Measurements from ENCODE around the gene SLC12A8.
A peak's percentile ranks its signal among the peaks of the same experiment; 100 is the strongest.

Gene SLC12A8

DNA sequence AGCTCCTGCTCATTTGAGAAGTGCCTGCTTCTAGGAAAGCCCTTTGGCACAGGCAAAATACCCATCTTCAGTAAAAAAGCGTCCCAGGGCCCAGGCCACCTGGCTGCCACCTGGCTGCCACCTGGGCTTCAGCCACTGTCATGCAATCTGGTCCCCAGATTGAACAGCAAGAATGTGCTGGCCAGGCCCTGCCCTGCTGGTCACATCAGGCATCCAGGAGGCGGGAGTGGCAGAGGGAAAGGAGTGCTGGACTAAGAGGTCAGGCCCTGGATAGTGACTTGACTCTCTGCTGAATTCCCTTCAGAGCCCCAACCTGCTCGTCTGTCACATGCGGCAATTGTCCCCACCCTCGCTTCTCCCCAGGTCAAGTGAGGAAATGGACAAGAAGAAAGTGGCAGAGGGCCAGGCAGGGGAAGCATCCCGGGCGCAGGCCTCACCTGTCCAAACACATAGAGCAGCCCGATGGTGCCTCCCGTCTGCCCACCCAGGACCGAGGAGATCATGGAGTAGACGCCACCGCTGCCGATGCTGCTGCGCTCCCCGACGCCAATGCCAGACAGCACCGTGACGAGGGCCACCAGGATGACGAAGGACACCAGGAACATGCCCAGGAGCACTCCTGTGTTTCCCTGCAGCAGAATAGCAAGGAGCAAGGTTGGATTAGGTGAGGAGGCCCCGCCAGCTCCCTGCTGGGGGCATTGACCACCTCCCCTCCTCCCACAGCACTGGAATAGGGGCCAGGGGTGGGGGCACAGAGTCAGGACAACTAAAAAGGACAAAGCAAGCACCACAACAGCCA is 25.5 kb downstream of the SLC12A8 start:
- DNase-seq (ENCODE audit: low read depth) = no peak

DNA sequence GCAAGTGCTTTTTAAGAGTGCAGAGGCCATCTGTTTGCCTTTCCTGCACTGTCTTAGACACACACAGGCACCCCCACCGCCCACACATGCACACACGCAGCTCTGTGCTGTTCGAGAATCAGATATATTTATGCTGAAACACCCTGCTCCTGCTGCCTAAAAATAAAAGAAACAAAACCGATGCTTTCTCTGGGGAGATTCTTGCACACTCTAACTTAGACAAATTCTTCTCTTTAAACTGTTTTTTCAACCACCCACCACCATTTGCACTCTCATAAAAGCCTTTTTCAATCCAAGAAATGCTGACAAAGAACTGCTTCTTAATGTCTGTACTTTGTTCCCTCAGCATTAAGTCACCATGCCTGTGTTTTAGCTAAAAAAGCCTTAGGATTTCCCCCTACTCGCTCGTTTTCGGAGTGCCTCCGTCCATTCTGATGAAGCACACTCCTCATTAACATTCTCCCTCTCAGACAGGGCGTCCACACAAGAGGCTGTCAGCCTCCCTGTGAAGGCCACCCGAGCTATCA is 26.2 kb downstream of the SLC12A8 start:
- DNase-seq (ENCODE audit: low read depth) = no peak

DNA sequence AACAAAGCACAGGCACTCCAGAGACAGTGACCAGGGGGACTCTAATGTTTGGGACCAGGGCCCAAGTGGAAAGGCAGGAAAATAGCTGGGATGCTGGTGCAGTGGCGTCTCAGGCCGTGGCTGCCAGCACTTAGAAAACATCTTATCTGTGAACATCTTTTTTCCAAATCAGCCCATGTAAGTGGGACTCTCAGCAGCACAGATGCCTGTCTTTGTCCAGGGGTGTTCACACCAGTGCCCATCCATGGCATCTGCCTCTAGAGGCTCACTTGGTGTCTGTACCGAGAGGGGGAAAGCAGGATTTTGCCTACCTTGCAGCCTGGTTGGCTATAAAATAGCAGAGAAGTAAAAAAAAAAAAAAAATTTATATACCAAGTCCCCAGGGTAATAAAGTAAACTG is 26.7 kb downstream of the SLC12A8 start:
- DNase-seq (ENCODE audit: low read depth) = no peak

DNA sequence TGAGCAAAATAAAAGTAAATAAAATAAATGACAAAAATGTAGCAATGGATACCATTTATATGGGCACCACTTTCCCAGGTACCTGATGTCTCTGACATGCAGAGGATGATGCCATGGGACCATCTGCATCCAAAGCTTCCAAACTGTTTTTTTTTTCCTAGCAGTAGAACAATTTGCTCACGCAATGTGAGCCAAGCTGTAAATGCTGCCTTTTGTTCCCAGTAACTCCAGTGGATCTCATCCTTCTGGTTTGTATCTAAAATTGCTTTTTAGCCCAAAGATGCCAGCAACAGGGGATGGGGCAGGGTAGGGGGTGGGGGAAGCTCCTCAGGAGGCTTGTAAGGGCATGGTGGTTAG is 32.7 kb downstream of the SLC12A8 start:
- no peak for DNase-seq (ENCODE audit: low read depth)

- no peak for DNase-seq (ENCODE audit: low read depth)
Observed at GRCh38 chr3:125179143-125179883, 33.2 kb downstream of the SLC12A8 start.

- no peak for DNase-seq (ENCODE audit: low read depth)
Observed at GRCh38 chr3:125177746-125178145, 34.8 kb downstream of the SLC12A8 start.

DNA sequence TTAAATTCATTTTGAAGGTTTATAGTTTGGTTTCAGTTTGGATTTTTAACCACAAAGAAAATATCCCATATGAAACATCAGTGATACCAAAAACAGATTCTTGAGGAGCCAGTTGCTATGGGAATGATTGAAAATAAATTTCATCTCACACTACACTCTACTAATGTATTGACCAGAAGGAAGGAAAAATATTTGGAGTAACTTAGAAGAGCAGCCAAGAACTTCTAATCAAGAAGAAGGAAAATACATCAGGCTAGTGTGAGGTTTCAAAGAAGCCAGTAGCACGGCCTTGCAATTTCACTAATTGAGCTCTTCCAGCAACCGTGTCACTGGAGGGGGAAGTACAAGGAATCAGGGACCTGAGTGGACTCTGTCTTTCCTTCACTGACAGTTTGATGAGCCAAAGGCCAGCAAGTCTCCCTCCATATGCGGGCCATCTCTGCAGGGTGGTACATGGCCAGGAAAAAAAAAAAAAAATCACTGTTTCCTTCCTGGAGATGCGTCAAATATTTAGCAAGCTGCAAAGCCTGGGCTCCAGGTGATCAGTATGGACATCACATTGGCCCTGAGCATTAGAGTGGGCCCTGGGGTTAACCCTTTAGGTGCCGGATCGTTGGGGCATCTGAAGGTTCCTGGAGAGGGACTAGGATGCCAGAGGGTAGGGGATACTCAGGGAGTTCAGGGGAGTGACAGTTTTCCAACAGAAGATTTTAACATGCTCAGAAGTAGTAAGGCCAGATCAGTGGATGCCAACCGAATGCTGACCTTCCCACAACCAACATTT is 37.1 kb downstream of the SLC12A8 start:
- DNase-seq (ENCODE audit: low read depth) = no peak

- DNase-seq (ENCODE audit: low read depth) = no peak
Observed at GRCh38 chr3:125172346-125172745, 40.2 kb downstream of the SLC12A8 start.

DNA sequence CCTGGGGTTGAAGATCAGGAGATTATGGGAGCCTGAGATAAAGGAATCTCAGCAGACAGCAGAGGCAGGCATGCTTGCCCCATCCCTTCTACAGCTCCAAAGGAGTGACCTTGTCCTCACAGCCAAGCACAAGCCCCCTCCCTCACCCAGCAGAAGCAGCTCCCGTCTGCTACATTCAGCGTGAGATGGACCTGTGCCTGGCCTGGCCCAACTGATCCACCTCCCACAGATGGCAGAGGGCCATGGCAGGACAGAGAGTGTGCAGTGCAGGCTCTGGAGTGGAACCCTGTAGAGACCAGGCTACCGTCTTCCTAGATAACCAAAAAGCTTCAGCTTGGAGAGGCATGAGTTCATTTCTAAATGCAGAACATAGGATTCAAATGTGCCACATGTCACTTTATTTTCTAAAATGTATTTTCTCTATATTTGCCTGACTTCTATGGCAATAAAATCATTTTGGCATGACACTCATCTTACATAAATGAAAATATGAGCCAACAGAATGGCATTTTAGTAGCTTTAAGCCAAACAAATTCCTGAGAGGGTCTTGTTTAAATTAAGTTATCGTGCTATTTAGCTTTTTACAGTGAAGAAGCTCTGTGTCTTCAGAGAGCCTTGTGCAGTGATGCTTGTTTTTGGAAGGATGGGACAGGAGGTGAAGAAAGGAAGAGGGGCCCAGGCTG is 43.7 kb downstream of the SLC12A8 start:
- no peak for DNase-seq (ENCODE audit: low read depth)

DNA sequence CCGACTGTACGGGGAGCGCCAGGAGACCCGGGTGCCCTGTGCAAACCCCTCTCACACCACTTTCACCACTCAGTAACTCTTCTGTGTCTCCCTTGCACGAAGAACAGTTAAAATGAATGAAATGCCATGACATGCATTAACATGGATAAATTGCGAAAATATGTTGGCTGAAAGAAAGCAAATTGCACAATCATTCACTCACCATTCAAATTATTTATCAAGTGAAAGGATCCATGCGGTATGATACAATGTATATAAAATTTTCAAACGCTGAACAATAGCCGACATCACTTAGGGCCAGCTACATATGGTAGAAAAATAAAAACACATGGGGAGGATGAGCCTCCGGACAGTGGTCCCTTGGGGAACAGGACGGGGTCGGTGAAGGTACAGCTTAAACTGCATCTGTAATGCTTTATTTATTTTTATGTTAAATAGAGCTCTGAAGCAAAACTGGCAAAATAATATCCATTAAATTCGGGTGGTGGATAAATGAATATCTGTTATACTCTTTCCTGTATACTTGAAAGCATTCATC is 45.9 kb downstream of the SLC12A8 start:
- DNase-seq (ENCODE audit: low read depth) = no peak

DNA sequence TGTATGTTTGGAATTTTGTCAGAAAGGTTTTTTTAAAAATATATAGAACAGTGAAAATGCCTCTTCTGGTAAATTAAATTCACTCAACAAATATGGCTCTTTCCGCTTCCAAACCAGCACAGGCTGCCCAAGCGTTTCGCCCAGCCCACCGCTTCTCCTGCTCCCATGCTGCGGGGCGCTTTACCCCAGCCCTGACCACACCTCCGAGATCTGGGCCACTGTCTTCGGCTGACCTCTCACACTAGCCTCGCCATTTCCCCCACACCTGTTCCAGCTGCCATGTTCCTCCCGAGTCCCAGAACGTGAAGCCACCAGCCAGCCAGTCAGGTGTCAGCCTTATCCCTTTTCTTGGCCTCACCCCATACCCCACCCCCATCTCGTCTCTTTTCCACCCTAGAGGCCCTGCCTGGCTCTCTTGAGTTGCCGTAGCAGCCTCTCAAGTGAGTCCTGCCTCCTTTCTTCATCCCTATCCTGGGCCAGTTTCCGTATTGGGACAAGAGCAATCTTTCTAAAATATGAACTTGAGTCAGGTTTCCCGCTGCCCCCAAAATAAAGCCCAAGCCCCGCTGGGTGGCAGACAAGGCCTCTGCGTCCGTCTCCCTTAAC is 46.5 kb downstream of the SLC12A8 start:
- DNase-seq (ENCODE audit: low read depth) = no peak

DNA sequence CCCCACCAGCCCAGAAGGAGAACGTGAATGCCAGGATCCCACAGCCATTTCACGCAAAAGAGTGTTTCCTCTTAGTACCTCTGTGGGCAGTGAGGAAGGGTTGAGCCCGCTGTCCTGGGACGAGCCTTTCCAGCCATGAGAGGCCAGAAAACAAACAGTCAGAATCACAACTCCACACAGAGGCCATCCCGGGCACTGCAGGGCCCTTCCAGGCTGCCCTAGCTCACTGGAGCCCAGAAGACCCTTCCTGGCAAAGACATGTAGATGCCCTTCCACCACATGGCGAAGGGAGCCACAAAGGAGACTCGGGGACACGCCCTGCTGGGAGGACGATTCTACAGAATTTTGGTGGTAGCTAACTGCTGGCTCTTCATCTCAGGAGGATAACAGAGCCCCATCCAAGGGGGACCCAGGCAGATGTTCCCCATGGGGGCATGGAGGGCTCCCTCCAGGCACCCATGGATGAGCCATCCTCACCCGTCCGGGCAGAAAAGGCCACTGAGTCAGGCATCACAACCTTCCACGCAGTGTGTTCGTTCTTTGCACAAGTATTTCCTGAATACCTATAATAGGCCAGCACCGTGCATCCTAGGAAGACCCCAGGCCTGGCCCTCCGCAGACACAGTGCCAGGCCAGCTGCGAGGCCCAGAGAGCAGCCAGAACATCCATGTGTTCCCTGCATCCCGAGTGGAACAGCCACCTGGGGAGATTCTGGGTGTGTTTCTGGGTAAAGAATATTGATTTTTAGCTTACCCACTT is 47.2 kb downstream of the SLC12A8 start:
- no peak for DNase-seq (ENCODE audit: low read depth)

DNA sequence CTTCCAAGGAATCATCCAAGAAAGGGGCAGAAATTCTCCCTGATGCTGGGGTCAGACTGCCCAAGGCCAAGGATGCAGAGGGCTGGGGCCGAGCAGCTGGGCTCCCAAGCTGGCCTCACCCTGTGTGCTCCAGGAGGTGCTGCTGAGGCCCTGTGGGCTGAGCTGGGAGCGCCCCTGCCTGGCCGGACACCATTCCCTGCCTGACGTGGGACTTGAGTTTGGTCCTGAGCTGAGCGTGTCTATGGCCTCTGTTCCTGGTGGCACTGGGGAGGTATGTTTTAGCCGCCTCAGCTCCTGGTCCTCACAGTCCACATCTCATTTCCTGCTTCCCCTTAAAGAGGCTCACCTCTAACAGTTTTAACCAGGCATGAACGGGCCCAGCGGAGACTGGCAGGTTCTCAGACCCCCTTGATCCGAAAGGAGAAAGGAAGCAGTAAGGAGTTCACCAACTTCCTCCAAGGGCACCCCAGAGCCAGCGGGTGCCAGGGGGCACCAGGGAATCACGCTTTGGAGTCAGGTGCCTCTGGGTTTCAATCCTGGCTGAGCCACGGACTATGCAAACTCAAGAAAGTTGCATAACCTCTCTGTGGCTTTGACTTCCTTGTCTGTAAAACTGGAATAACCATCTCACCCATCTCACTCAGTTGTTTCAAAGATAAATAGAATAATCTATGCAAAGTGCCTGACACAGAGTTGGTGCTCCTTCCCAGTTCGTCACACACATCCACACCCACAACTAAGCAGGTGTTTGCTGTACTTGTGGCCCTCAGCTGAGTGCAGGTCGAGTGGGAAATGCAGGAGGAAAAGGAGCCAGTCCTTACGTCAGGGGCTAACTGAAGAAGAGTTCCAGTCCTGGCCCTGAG is 48.6 kb downstream of the SLC12A8 start:
- DNase-seq (ENCODE audit: low read depth) = no peak

GRCh38 chr3:125161607-125162219 is 50.8 kb downstream of the SLC12A8 start:
- DNase-seq (ENCODE audit: low read depth) = no peak

DNA sequence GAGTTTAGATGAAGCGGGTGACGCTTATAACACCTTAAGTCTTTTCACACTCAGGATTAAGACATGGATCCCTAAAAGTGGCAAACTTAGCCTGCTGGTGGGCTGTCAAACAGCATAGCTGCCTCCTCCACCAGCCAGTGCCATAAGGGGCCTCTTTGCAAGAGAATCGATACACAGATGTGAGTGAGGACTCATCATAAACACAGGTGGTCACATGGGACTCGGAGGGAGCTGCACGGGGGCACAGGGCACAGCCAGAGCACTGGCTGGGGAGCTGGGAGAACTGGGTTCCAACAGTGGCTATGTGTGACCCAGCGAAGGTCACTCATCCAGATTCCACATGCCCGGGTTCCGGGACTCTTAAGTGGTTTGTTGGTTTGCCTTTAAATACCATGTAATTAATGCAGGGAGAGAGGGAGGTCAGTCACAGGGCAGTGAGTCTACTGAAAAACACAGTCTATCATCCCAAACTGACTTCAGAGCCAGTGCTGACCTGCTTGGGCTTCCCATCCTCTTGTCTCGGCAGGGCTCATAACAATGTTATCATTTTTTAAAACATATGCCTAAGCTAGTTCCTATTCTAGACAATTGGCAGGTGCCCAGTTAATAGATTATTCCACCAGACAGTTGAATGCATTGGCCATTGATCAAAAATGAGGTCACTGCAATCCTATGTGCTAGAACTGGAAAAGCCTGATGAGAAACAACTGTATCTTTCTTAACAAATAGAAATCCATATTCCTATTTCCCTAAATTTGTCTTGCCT is 51.8 kb downstream of the SLC12A8 start:
- no peak for DNase-seq (ENCODE audit: low read depth)

DNA sequence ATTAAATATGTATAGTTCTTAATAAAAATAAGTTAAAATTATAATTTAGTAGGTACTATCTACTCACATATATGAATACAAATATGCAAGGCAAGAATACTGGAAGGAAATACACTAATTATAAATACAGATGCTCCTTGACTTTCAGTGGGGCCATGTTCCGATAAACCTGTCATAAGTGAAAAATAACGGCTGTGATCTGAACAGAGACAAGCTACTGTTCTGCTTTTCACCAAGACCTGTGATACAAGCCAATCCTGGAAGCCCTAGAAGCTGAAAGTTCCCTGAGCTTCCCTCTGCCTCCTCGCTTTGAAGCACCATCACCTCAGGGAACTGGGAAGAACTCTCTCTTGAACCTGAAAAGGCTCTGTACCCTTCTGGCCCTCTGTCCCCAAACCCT is 55.4 kb downstream of the SLC12A8 start:
- no peak for DNase-seq (ENCODE audit: low read depth)

- DNase-seq (ENCODE audit: low read depth) = no peak
Observed at GRCh38 chr3:125156456-125156855, 56.1 kb downstream of the SLC12A8 start.

- DNase-seq (ENCODE audit: low read depth) = peak; percentile 11
Observed at GRCh38 chr3:125154800-125155269, 57.7 kb downstream of the SLC12A8 start.
